GM19351 (cell line): ENCODE results near the gene SNRPA1.
A peak's percentile ranks its signal among the peaks of the same experiment; 100 is the strongest.
"Not testable (repeated sequence)": the region's sequence is repeated elsewhere in the genome, so short reads cannot be mapped to it uniquely, and the experiment has no call there.

Experiments used
- ATAC-seq: cut with Tn5 transposase; IDR thresholded peaks from one replicate; pipeline ENCODE4 v1.9.1; 2021; ENCODE audit warnings: mild to moderate bottlenecking, moderate library complexity; ENCODE audit not compliant: unreplicated experiment

The SNRPA1 gene

GRCh38 chr15:101296418-101297405 lies 1.7 kb upstream of the SNRPA1 start:
- ATAC-seq: no peak

- no peak for ATAC-seq
Observed at GRCh38 chr15:101295607-101296161, 636 bp upstream of the SNRPA1 start.

DNA sequence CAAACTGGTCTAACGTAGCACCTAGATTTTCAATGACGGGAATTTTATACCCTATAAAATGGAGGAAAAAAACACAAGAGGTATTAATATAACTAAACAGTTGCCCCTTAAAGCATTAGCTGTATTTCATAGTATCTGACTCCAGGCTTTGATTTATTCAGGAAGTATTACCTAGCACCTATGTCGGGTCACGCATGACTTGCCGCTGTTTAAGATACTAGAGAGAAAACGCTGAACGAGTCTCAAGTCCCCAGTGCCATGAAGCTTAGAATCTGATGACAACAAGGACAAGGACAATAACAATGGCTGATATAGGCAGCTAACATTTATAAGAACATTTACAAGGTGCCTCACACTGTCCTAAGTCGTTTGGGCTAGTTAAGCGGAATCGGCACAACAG lies 1.9 kb downstream of the SNRPA1 start:
- no peak for ATAC-seq

- ATAC-seq: peak; percentile 34
Observed at GRCh38 chr15:101288905-101289513, 6.0 kb downstream of the SNRPA1 start.

DNA sequence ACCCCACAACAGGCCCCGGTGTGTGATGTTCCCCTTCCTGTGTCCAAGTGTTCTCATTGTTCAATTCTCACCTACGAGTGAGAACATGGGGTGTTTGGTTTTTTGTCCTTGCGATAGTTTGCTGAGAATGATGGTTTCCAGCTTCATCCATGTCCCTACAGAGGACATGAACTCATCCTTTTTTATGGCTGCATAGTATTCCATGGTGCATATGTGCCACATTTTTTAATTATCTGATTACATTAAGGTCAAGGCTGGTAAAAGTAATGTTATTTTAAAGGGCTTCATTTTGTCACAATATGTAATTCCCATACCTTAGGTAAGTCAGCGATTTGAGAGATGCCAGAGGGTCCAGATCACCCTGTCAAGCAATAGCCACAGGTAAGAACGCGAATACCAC lies 7.7 kb downstream of the SNRPA1 start:
- not testable (repeated sequence) for ATAC-seq

- ATAC-seq: no peak
Observed at GRCh38 chr15:101286471-101287114, 8.5 kb downstream of the SNRPA1 start.

GRCh38 chr15:101283931-101284330 lies 11.1 kb downstream of the SNRPA1 start:
- no peak for ATAC-seq

DNA sequence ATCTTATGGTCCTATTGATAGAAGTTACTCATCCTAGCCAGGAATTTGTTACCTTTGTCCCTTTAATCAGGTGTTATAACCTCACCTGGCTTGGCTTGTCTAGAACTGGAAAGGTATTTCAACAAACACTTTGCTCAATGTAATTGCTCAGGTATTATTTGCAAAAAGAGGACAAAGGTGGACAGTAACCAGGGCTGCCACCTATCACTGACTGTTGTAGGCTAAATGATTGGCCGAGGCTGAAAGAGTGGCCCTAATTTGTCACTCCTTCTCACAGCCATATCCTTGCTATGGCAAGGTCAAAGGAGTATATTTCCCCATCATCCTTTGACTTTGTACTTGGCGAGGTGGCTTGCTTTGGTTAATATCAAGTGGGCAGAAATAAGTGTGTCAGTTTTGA lies 15.0 kb downstream of the SNRPA1 start:
- ATAC-seq: no peak

GRCh38 chr15:101277943-101278564 lies 17.0 kb downstream of the SNRPA1 start:
- ATAC-seq: no peak

GRCh38 chr15:101277038-101277822 lies 17.8 kb downstream of the SNRPA1 start, which contains the start of gene SELENOS:
Gene SELENOS (minus strand): TSS chr15:101277485. CDS start chr15:101277417, 68 bp downstream.
- peak; percentile 90 for ATAC-seq

DNA sequence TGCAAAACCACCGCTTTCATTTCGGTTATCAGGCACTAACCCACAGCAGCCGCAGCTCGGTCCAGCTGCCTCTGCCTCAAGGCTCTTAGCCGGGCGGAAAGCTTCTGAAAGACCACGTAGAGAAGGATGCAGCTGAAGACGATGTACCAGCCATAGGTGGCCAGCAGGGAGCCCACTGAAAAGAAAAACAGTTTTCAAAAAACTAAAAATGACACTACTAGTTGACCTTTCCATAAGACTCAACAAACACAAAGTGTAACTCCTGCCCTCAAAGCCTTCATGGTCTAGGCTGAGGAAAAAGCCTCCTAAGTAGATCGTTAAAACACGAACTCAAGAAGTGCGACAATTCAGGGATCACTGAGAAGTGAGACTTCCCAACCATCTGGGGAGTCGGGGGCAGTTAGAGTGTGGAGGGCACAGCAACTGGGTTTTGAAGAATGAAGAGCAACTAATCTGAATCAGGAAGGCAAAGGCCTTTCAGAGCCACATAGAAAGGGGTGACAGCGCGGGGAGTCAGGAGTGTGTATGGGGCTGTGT lies 18.5 kb downstream of the SNRPA1 start:
- peak; percentile 34 for ATAC-seq

GRCh38 chr15:101275018-101275417 lies 20.0 kb downstream of the SNRPA1 start:
- no peak for ATAC-seq

GRCh38 chr15:101273534-101273933 lies 21.5 kb downstream of the SNRPA1 start:
- no peak for ATAC-seq

- no peak for ATAC-seq
Observed at GRCh38 chr15:101272584-101272983, 22.5 kb downstream of the SNRPA1 start.

- ATAC-seq: no peak
Observed at GRCh38 chr15:101269479-101270223, 25.4 kb downstream of the SNRPA1 start.

DNA sequence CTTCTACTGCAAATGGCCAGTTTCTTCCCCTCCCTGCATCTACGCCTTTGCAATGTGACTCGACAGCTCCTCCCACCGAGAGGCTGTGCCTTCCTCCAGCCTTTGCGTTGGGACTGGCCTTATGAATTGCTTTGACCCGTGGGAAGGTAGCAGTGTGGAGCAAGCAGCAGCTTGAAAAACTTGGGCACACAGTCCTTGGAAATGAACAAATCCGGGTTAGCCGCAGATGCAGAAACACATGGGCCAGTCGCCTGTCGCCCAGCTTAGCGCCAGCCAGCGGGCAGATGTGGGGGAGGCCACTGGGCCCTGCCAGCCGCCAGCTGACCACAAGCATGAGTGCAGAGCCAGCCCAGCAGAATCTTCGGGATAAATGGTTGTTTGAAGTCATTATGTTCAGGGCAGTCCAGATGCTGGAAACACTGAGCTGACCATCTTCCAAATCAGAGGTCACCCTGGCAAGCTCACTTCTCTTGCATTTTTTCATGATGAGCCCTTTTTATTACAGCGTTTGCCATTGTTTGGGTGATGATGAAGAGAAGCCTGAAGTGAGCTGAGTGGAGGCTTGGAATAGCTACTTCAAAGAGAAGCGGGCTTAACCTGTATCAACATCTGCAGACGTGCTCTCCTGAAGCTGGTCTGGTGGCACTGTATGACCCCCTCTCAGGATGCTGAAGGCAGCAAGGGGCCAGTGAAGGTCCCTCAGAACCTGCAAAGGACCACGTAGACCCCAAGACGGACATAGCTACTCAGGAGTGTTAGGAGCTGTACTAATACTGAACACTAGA lies 27.5 kb downstream of the SNRPA1 start:
- no peak for ATAC-seq

GRCh38 chr15:101266787-101267186 lies 28.3 kb downstream of the SNRPA1 start:
- no peak for ATAC-seq

DNA sequence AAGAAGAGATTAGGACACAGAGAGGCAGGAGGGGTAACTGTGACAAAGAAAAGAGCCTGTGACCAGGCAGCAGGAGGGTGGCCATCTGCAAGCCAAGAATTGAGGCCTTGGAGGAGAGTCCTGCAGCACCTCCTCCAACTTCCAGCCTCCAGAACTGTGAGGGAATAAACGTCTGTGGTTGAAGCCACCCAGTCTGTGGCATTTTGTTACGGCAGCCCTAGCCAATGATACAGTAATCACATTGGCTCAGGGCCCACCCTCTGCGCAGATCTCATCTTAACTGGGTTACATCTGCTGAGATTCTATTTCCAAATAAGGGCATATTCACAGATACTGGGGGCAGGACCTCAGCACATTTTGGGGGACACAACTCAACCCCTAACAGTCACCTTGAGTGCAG lies 29.0 kb downstream of the SNRPA1 start:
- no peak for ATAC-seq
